GM12878 (cell line): ENCODE measurements around the gene IFI27L1. TPM values are rescaled to one million over a fixed set of nuclear protein-coding genes. Genes with fewer than 3 reads are reported as not detected.

Experiments
- ATAC-seq: fragments of 200-7000 bp; cut with Tn5 transposase; 3 replicates; pipeline ENCODE4 v1.9.1; 2020; ENCODE audit warnings: mild to moderate bottlenecking, moderate library complexity
- BruUV-seq: library from RNA; stranded (reverse); fragments of 400-500 nt; replicated peaks from 2 replicates; lab custom pipeline; 2021; lab: Mats Ljungman, UMichigan
- CTCF ChIA-PET: fragments of 300-600 bp; sonication (Branson Sonifier 250); formaldehyde crosslinking; extraction: SDS; loops from one replicate; lab custom pipeline; 2021; ENCODE audit warnings: inconsistent platforms; lab: Yijun Ruan, JAX
- POLR2A ChIA-PET: fragments of 350-600 bp; formaldehyde crosslinking; extraction: SDS; loops from one replicate; lab custom pipeline; 2021; ENCODE audit warnings: inconsistent platforms; lab: Charles Lee
- RAD21 ChIA-PET: fragments of 300-600 bp; sonication (Branson Sonifier 250); formaldehyde crosslinking; loops from one replicate; lab custom pipeline; 2023; ENCODE audit warnings: antibody characterized with exemption; ENCODE audit not compliant: unreplicated experiment; lab: Charles Lee
- SMC1A ChIA-PET: fragments of 300-600 bp; sonication (Branson Sonifier 250); formaldehyde crosslinking; loops from one replicate; lab custom pipeline; 2023; ENCODE audit not compliant: unreplicated experiment, uncharacterized antibody; lab: Charles Lee
- DNase-seq: peaks from one replicate; pipeline ENCODE4 v3.0.0-alpha.2; 2011; ENCODE audit warnings: low read depth, low spot score
- FAIRE-seq: peaks from 3 replicates; lab custom pipeline; 2011; peaks lifted over from hg19 to GRCh38; lab: Jason Lieb, UNC
- H2AFZ ChIP-seq: 2 replicates; pipeline ENCODE4 v1.6.0; 2011; ENCODE audit warnings: low read depth, low read length, control low read depth; ENCODE audit not compliant: control insufficient read depth
- H3K27ac ChIP-seq: 2 replicates; pipeline ENCODE4 v1.5.1; 2011; ENCODE audit warnings: control low read depth; ENCODE audit not compliant: control insufficient read depth, insufficient read depth
- H3K27me3 ChIP-seq, 2 experiments: replicated peaks in 1 of 2; 2 replicates each; pipeline versions ENCODE4 v1.6.0 to v1.6.1; 2011; ENCODE audit warnings: low read length in 1 of 2; ENCODE audit not compliant: control insufficient read depth in 2 of 2, insufficient read depth in 2 of 2
- H3K36me3 ChIP-seq, 2 experiments: 2 replicates each; pipeline ENCODE4 v1.5.1; 2011; ENCODE audit warnings: low read length in 1 of 2; ENCODE audit not compliant: control insufficient read depth in 2 of 2, insufficient read depth in 2 of 2
- H3K4me1 ChIP-seq: 2 replicates; pipeline ENCODE4 v1.6.1; 2011; ENCODE audit warnings: mild to moderate bottlenecking, low read length, moderate library complexity, mixed read lengths; ENCODE audit not compliant: control insufficient read depth, insufficient read depth
- H3K4me2 ChIP-seq: 2 replicates; pipeline ENCODE4 v1.6.0; 2011; ENCODE audit warnings: control low read depth; ENCODE audit not compliant: control insufficient read depth, insufficient read depth
- H3K4me3 ChIP-seq: fragments of 200-600 bp; sonication (generic); 2 replicates; pipeline ENCODE4 v1.5.1; 2016
- H3K79me2 ChIP-seq: 2 replicates; pipeline ENCODE4 v1.6.0; 2011; ENCODE audit warnings: low read length; ENCODE audit not compliant: control insufficient read depth, insufficient read depth
- H3K9ac ChIP-seq: 2 replicates; pipeline ENCODE4 v1.8.0; 2011; ENCODE audit warnings: low read length, control low read depth, mixed read lengths; ENCODE audit not compliant: control insufficient read depth, insufficient read depth
- H3K9me3 ChIP-seq: replicated peaks from 3 replicates; pipeline ENCODE4 v1.5.1; 2011; ENCODE audit warnings: mild to moderate bottlenecking, low read length; ENCODE audit not compliant: control insufficient read depth, insufficient read depth
- H4K20me1 ChIP-seq: 2 replicates; pipeline ENCODE4 v1.6.0; 2011; ENCODE audit not compliant: control insufficient read depth, insufficient read depth
- CEBPZ ChIP-seq: fragments of 150-350 bp; IDR thresholded peaks from 2 replicates; pipeline ENCODE4 v1.6.1; 2016; ENCODE audit warnings: low read depth, low read length
- ZBED1 ChIP-seq: IDR thresholded peaks from 2 replicates; pipeline ENCODE4 v1.6.1; 2016; ENCODE audit warnings: borderline replicate concordance
- ZZZ3 ChIP-seq: IDR thresholded peaks from 2 replicates; pipeline ENCODE4 v1.6.1; 2011; ENCODE audit warnings: low read depth; ENCODE audit not compliant: control insufficient read depth, insufficient read length
- WGBS: methylation state at CpG from one replicate; pipeline ENCODE4 v1.1.6; 2016; ENCODE audit warnings: low lambda C conversion rate; ENCODE audit not compliant: insufficient replicate concordance, insufficient coverage; ENCODE audit errors: missing lambda C conversion rate; 5-methylcytosine and 5-hydroxymethylcytosine counted together
- in situ Hi-C: fragments of 300-500 bp; cut with MboI; formaldehyde crosslinking; loops from 9 replicates; pipeline ENCODE4 v1.14.3; 2018; ENCODE audit warnings: mixed read lengths
- intact Hi-C: fragments of 100-400 bp; cut with micrococcal nuclease; formaldehyde crosslinking; loops from one replicate; pipeline ENCODE4 v1.14.2; 2022; ENCODE audit not compliant: unreplicated experiment
- polyA plus RNA-seq, 11 experiments: library from polyadenylated mRNA; depleted of rRNA in 4 of 11; unstranded in 6 of 11; stranded (reverse) in 5 of 11; fragments of >200 nt; fragmentation: Nextera tagmentation in 4 of 11; fragmentation: Illumina TruSeq in 1 of 11; extraction: Ambion mirVana in 4 of 11; extraction: Trizol in 1 of 11; gene quantifications; 1 replicate in 1 of 11; 2 replicates in 10 of 11; pipeline versions ENCODE4 v1.2.1 to v1.2.3, GENCODE V29; 2011 to 2016; ENCODE audit warnings: inconsistent platforms in 2 of 11, missing spikeins in 2 of 11, low read depth in 1 of 11
- total RNA-seq, 4 experiments: library from RNA; depleted of rRNA in 3 of 4; stranded (reverse); fragments of >200 nt in 3 of 4; fragmentation: Illumina TruSeq in 1 of 4; extraction: Trizol in 1 of 4; gene quantifications; 2 replicates each; pipeline versions ENCODE4 v1.2.1 to v1.2.3, GENCODE V29; 2013 to 2021

Gene IFI27L1
- total and polyA plus RNA-seq, 10 of the 15 experiments (the other 5 are each of a cell fraction or from before 2014, with no cell fraction given), result 17.4 to 38.8 (median 27.6) TPM

GRCh38 chr14:94143711-94144110, 62.6 kb downstream of the IFI27L1 start:
- FAIRE-seq (no peak), DNase-seq (no peak), ATAC-seq (no peak)
- intact Hi-C loops, result no loop called here
- Histone ChIP-seq H3K9me3 (no peaks in the 10 kb centered on the region; the same call in 2 of the 3 replicates), H2AFZ (no peak overlapping the region), H3K79me2 (no peaks in the 10 kb centered on the region), H3K4me3 (no peak overlapping the region), H3K36me3 (no peaks in the 10 kb centered on the region), H3K9ac (no peak overlapping the region), H3K4me1 (peaks cover 5% of the 10 kb centered on the region), H3K27me3 (no peaks in the 10 kb centered on the region), H4K20me1 (no peaks in the 10 kb centered on the region), H3K4me2 (no peak overlapping the region), H3K27ac (no peak overlapping the region)
- ChIA-PET SMC1A (interaction anchor here (0.7 kb wide), 1 partner anchor 109 kb away, joined by 3 read pairs; no protein-coding TSS in a partner anchor), POLR2A (no interaction called here), RAD21 (interaction anchor here (1.2 kb wide), 1 partner anchor 107 kb away, joined by 3 read pairs; no protein-coding TSS in a partner anchor), CTCF (interaction anchor here (1.6 to 8.9 kb wide), 3 partner anchors 12 to 108 kb away, joined by 3 to 221 read pairs (median 34); no protein-coding TSS in a partner anchor)
- TF ChIP-seq ZZZ3 (no peak), ZBED1 (no peak), CEBPZ (no peak)
- 68% methylated on average over 4 of the region's 4 CpGs for WGBS
- no TSS peak for BruUV-seq
- in situ Hi-C loops, result no loop called here
